ENCODE measurements around the gene GNA14.
A peak's percentile ranks its signal among the peaks of the same experiment; 100 is the strongest.

The GNA14 gene

DNA sequence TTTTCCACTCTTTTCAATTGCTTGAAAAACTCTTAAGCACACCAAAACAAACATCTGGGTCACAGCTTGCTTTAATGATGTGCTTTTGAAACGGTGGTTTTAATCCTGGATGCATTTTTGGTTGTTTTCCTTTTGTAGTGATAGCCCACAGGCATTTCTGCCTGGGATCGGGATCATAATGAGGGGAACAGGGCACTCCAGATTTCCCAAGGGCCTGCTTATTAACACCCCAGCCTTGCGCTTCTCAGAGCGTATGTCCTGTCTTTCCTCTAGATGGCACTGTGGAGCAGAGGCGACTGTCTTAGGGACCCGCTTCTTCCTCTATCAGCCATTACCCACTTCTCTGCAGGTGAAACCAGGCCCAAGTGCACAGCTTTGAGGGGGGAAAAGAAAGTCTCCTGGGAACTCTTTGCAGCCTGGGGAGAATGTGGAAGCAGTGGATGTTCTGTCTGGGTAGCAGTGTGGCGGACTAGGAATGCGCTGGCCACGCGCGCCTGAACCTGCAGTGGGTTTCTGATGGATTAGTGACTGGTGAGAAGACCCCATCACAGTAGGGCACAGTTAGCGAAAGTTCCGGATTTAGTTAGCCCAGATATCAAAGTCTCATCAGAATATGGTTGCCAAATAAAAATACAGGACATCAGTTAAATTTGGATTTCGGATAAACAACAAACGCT lies 190.1 kb downstream of the GNA14 start:
- ChIA-PET CTCF (interaction anchor here (0.9 to 10.1 kb wide), 28 partner anchors 11 to 912 kb away, joined by 3 to 162 read pairs (median 5); no protein-coding TSS in a partner anchor), POLR2A (no interaction called here)
- TF ChIP-seq, protein P1, sequence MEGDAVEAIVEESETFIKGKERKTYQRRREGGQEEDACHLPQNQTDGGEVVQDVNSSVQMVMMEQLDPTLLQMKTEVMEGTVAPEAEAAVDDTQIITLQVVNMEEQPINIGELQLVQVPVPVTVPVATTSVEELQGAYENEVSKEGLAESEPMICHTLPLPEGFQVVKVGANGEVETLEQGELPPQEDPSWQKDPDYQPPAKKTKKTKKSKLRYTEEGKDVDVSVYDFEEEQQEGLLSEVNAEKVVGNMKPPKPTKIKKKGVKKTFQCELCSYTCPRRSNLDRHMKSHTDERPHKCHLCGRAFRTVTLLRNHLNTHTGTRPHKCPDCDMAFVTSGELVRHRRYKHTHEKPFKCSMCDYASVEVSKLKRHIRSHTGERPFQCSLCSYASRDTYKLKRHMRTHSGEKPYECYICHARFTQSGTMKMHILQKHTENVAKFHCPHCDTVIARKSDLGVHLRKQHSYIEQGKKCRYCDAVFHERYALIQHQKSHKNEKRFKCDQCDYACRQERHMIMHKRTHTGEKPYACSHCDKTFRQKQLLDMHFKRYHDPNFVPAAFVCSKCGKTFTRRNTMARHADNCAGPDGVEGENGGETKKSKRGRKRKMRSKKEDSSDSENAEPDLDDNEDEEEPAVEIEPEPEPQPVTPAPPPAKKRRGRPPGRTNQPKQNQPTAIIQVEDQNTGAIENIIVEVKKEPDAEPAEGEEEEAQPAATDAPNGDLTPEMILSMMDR (IDR thresholded peaks at IDR 0.05; ENCODE audit: control extremely low read depth, extremely low read depth, low read depth, missing control alignments): peak; percentile 73

DNA sequence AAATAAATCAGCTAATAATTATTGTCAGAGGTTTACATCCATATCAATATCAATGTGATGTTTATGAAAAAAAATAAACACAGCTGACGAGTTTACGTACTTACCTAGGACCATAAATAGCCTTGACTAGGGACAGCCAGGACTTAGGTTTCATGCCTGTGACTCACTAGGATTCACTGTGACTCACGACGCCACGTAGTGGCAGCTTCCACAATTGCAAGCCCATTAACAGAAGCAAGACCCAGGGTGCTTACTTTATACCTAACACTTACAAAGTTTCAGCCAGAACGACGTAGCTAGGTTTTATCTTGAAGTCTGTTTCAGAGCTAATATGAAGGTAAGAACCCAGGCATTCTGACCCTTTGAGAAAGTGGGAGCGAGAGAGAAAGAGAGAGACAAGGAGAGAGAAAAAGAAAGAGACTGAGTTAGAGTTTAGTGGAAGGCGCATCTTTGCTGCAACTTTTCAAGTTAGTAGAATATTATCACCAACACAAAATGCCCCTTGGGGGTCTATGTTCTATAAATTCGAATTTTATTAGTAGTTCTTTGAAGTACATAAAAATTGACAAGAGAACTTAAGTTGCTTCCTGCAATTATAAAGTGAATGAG lies 191.2 kb downstream of the GNA14 start:
- peak; percentile 79 for DNase-seq (ENCODE audit: extremely low spot score)
- ChIA-PET CTCF (interaction anchor here (0.6 to 10.1 kb wide), 48 partner anchors 13 to 914 kb away, joined by 3 to 162 read pairs (median 3); no protein-coding TSS in a partner anchor), POLR2A (interaction anchor here (0.6 kb wide), 1 partner anchor 662 kb away, joined by 5 read pairs; no protein-coding TSS in a partner anchor)
- TF ChIP-seq, protein P1 (IDR thresholded peaks at IDR 0.05; ENCODE audit: control extremely low read depth, extremely low read depth, low read depth, missing control alignments): peak; percentile 82

More for the DNA sequence above, 190.1 kb downstream of the GNA14 start:
- DNase-seq (ENCODE audit: extremely low spot score): peak; percentile 75

DNA sequence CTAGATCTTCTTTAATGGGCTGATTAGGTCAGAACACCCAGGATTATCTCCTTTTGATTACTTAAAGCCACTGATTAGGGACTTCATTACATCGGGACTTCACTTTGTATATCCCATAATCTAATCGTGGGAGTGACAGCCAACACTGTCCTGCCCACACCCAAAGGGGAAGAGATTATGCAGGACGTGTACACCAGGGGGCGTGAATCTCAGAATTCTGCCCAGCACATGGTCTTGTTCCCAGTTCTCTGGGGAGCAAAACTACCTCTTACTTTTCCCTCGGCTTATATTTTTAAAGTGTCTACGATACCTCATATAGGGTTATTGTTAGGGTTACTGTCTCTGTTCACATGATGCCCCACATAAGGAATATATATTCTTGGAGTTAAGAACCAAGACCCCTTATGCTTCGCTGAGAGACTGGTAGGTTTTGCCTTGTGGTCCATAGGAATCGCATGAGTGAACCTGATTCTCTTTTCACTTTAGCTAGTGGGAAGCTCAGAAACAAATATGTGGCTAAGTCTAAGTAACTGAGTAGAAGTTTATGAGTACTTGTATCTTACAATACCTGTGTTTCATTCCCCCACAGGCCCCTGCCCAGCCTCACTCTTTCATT lies 192.7 kb downstream of the GNA14 start:
- ChIA-PET POLR2A (no interaction called here), CTCF (interaction anchor here (1.2 to 10.1 kb wide), 16 partner anchors 12 to 666 kb away, joined by 3 to 162 read pairs (median 14); no protein-coding TSS in a partner anchor)
- TF ChIP-seq, protein P1 (IDR thresholded peaks at IDR 0.05; ENCODE audit: control extremely low read depth, extremely low read depth, low read depth, missing control alignments): peak; percentile 59
- DNase-seq (ENCODE audit: extremely low spot score): no peak

DNA sequence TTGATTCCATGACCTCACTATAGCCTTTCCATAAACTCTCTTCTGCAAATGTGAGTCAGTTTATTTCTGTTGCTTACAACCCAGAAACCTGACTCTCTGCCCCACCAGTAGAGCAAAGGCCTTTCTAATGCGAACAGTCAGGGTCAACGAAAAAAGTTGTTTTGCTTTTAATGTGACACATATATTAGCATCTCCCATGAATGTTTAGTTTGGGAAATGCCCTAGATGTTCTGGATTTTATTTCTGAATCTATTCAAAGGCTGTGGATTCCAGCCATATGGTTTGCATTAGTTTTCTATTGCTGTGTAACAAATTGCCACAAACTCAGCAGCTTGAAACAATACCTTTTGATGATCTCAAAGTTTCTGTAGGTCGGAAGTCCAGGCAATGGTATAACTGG lies 193.5 kb downstream of the GNA14 start:
- no peak for DNase-seq (ENCODE audit: extremely low spot score)
- ChIA-PET POLR2A (no interaction called here), CTCF (interaction anchor here (0.9 to 10.1 kb wide), 10 partner anchors 11 to 667 kb away, joined by 3 to 162 read pairs (median 8); no protein-coding TSS in a partner anchor)
- TF ChIP-seq, protein P1 (IDR thresholded peaks at IDR 0.05; ENCODE audit: control extremely low read depth, extremely low read depth, low read depth, missing control alignments): no peak

DNA sequence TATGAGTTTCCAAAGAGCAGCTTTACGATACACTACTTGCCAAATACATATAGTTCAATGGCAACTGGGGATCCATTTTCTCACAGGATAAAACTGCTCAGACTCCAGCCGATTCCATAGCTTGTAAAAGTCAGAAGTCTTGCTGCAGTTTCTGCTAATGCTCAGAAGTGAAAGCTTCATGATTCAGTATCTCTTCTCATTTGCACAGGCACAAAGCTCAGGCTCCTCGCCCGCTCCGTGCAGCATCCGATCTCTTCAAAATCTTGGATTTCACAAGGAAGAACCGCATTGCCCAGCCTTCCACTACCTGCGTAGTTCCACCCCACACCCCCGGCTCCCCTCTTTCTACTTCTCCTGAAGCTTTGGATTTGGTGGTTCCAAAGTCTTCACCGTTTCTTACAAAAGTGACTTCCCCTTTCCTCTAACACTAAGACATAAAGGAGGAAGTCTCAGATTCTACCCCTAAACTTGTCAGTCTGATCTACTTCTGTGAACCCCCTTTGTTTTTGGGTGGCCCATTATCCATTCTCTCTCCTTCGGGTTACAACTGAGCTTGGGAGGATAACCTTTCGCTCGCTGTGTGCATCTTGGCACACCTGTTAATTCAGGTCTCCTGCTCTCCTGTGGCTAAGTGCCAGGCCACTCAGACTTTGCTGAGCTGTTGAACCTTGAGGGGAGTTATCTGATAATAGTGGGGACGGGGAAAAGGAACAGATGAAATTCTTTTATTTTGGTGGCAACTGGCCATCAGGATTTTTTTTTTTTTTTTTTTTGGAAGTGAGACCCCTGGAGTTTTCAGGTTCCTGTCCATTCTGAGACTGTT lies 194.1 kb downstream of the GNA14 start:
- POLR2A ChIA-PET: no interaction called here
- TF ChIP-seq, protein P1 (IDR thresholded peaks at IDR 0.05; ENCODE audit: control extremely low read depth, extremely low read depth, low read depth, missing control alignments): no peak
- CTCF ChIA-PET: interaction anchor here (0.9 to 10.1 kb wide), 13 partner anchors 10 to 667 kb away, joined by 3 to 162 read pairs (median 4); no protein-coding TSS in a partner anchor
- DNase-seq (ENCODE audit: extremely low spot score): no peak

All from GM10248 (cell line).